Ovary (tissue), 9 donors: ENCODE results near the gene PDLIM3. TPM values are rescaled to one million over a fixed set of nuclear protein-coding genes. Genes with fewer than 3 reads are reported as not detected.

Experiments
- DNase-seq, 5 donors: peaks; one replicate each; pipeline ENCODE4 v3.0.0-alpha.2; 2019 to 2020
- H3K27ac ChIP-seq, 2 donors: fragments of 200-600 bp; one replicate each; pipeline versions ENCODE4 v1.5.1 to v1.8.0; 2019 to 2022
- H3K27me3 ChIP-seq: fragments of 200-600 bp; one replicate; pipeline ENCODE4 v1.8.0; 2022
- H3K36me3 ChIP-seq: fragments of 200-600 bp; sonication (generic); one replicate; pipeline ENCODE4 v1.5.1; 2019
- H3K4me1 ChIP-seq: one replicate; pipeline ENCODE4 v1.8.1; 2013; ENCODE audit warnings: mild to moderate bottlenecking, moderate library complexity; ENCODE audit not compliant: insufficient read depth
- H3K4me3 ChIP-seq: fragments of 200-600 bp; sonication (generic); one replicate; pipeline ENCODE4 v1.5.1; 2017
- H3K9me3 ChIP-seq, 2 donors: fragments of 200-600 bp in 1 of 2; sonication (generic) in 1 of 2; one replicate each; pipeline versions ENCODE4 v1.5.1 to v1.8.1; 2013 to 2019; ENCODE audit warnings: mild to moderate bottlenecking in 1 of 2, moderate library complexity in 1 of 2
- EP300 ChIP-seq: sonication (generic); formaldehyde crosslinking; IDR thresholded peaks from one replicate; pipeline ENCODE4 v1.6.1; 2017; ENCODE audit warnings: antibody characterized with exemption
- POLR2A ChIP-seq: fragments of 450-650 bp; IDR thresholded peaks from one replicate; pipeline ENCODE4 v1.6.1; 2017; ENCODE audit warnings: antibody characterized with exemption, mild to moderate bottlenecking, moderate library complexity
- WGBS, 3 donors: extraction: QIAGEN DNeasy Blood & Tissue Kit in 1 of 3; methylation state at CpG; one replicate each; pipeline versions ENCODE4 v1.1.5 to v1.1.7; 2013 to 2017; 5-methylcytosine and 5-hydroxymethylcytosine counted together
- intact Hi-C, 4 donors: fragments of 100-400 bp; cut with DNase I; formaldehyde crosslinking; loops; one replicate each; pipeline versions ENCODE4 v1.11.0 to v1.15.1; 2022 to 2023
- polyA plus RNA-seq, 2 donors: library from polyadenylated mRNA; stranded (reverse); fragments of 200-250 nt in 1 of 2; fragments of 350-450 nt in 1 of 2; fragmentation: Illumina TruSeq in 1 of 2; extraction: RNeasy Lipid Tissue Mini Kit (QIAGEN cat#74804) in 1 of 2; gene quantifications; one replicate each; pipeline ENCODE4 v1.2.3, GENCODE V29; 2013 to 2014
- total RNA-seq, 7 donors: library from RNA; depleted of rRNA in 2 of 7; stranded (reverse); fragments of >200 nt in 2 of 7; fragmentation: NEBNext Ultra II Directional in 3 of 7; extraction: Animal tissue kit (Norgen Biotek cat#: 25700) in 3 of 7; gene quantifications; one replicate each; pipeline versions ENCODE4 v1.1.0 to v1.2.4, GENCODE V29; 2016 to 2023
- TF ChIP-seq, protein P1 (sequence below), 3 donors: fragments of 450-650 bp in 2 of 3; fragments of 200-600 bp in 1 of 3; IDR thresholded peaks; one replicate each; pipeline versions ENCODE4 v1.5.1 to v1.8.0; 2016 to 2022; ENCODE audit warnings: antibody characterized with exemption in 3 of 3, mild to moderate bottlenecking in 1 of 3
- donor health status: DM: no; HTN: no; CAD: no; lungs with moderate emphysema.
- donor health status: DM: no; HTN: no; CAD: no.
- donor health status: Bipolar disorder and iron deficiency.
- donor health status: DM: yes; HTN: yes; CAD: no.
- donor health status: DM: no; HTN: no; CAD: no.
- donor health status: DM: yes; HTN: yes; CAD: no.

The PDLIM3 gene
- total and polyA plus RNA-seq, 9 donors, result 40.9 to 220 (median 78.7) TPM

DNA sequence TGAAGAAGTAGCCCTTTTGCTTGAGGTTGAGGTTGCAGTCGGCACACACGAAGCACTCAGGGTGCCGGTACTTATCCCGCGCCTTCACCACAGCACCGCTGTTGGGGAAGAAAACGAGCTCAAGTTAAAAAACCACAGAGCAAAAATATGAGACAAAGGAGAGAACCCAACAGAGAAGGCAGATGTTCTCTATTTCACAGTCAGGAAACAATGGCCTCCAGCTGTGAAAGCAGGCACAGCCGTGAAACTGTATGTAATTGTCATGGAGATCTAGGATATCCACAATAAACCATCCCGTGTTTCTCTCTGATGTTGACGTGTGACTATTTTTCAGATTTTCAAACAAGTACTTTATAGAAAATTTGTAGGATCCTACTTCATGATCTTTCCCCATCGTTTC, 32.9 kb downstream of the PDLIM3 start:
- no peaks in the 10 kb centered on the region for H3K36me3 ChIP-seq
- TF ChIP-seq EP300 (no peak), POLR2A (no peak)
- TF ChIP-seq, protein P1, sequence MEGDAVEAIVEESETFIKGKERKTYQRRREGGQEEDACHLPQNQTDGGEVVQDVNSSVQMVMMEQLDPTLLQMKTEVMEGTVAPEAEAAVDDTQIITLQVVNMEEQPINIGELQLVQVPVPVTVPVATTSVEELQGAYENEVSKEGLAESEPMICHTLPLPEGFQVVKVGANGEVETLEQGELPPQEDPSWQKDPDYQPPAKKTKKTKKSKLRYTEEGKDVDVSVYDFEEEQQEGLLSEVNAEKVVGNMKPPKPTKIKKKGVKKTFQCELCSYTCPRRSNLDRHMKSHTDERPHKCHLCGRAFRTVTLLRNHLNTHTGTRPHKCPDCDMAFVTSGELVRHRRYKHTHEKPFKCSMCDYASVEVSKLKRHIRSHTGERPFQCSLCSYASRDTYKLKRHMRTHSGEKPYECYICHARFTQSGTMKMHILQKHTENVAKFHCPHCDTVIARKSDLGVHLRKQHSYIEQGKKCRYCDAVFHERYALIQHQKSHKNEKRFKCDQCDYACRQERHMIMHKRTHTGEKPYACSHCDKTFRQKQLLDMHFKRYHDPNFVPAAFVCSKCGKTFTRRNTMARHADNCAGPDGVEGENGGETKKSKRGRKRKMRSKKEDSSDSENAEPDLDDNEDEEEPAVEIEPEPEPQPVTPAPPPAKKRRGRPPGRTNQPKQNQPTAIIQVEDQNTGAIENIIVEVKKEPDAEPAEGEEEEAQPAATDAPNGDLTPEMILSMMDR (IDR thresholded peaks at IDR 0.05), result no peak
- no peak for DNase-seq
- 82 to 88% (median 87%) methylated on average over 11 of the region's 11 CpGs for WGBS, 3 donors
- H3K9me3 ChIP-seq, result no peaks in the 10 kb centered on the region
- H3K4me3 ChIP-seq, result no peak overlapping the region
- H3K4me1 ChIP-seq, result peaks cover 2% of the 10 kb centered on the region
- H3K27me3 ChIP-seq, result no peaks in the 10 kb centered on the region
- H3K27ac ChIP-seq, result no peak overlapping the region
- intact Hi-C loops, result no loop called here

DNA sequence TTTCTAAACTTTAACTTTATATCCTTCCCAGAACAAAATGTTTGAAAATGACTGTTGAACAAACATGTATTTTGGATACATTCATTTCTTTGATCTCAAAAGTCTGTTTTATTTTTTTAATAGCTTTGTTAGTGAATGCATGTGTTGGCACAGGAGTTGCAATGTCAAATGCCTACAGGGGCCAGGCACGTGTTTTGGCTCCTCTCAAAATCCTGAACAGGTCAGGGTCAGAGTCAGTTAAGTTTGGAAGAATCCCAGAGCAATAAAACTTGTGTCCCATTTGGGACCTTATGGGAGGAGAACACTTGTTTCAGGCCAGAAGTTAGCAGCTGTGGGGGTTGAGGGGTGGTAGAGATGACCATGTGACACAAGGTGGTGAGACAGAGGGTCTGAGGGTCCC, 34.7 kb downstream of the PDLIM3 start:
- Histone ChIP-seq H3K4me3 (no peak overlapping the region), H3K27me3 (no peaks in the 10 kb centered on the region), H3K4me1 (peaks cover 2% of the 10 kb centered on the region), H3K27ac (no peak overlapping the region), H3K36me3 (no peaks in the 10 kb centered on the region), H3K9me3 (no peaks in the 10 kb centered on the region)
- no peak for TF ChIP-seq EP300
- TF ChIP-seq, protein P1 (IDR thresholded peaks at IDR 0.05), result no peak
- no peak for TF ChIP-seq POLR2A
- WGBS, 3 donors, result 9 to 25% (median 13%) methylated on average over 1 of the region's 1 CpG
- no peak for DNase-seq
- intact Hi-C loops, result no loop called here

DNA sequence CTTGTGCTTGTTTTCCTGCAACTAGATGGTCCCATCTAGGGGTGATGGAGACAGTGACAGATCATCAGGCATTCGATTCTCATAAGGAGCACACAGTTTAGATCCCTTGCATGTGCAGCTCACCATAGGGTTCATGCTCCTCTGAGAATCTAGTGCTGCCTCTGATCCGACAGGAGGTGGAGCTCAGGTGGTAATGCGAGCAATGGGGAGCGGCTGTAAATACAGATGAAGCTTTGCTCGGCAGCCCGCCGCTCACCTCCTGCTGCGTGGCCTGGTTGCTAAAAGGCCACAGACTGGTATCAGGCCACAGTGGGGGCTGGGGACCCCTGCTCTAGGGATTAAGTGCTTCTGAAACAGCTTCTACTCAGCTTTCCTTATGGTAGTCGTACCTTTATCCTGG, 35.3 kb downstream of the PDLIM3 start:
- DNase-seq, result no peak
- WGBS, 3 donors, result 95 to 98% (median 97%) methylated on average over 9 of the region's 9 CpGs
- intact Hi-C loops, result no loop called here
- no peak for TF ChIP-seq POLR2A
- TF ChIP-seq EP300, result no peak
- TF ChIP-seq, protein P1 (IDR thresholded peaks at IDR 0.05), result no peak
- Histone ChIP-seq H3K9me3 (no peaks in the 10 kb centered on the region), H3K36me3 (no peaks in the 10 kb centered on the region), H3K4me3 (no peak overlapping the region), H3K4me1 (peaks cover 2% of the 10 kb centered on the region), H3K27me3 (no peaks in the 10 kb centered on the region), H3K27ac (no peak overlapping the region)

DNA sequence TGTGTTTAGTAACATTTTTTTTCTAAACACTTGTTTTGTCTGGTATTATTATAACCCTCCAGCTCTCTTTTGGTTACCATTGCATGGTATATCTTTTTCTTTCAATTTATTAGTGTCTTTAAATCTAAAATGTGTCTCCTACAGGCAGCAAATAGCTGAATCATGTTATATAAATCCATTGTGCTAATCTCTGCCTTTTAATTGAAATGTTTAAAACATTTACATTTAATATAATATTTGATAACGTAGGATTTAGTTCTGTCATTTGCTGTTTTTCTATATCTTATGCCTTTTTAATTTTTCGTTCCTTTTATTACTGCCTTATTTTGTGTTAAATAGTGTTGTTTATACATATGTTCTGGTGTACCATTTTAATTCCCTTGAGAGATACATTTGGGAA, 46.7 kb downstream of the PDLIM3 start:
- H3K27me3 ChIP-seq, result no peaks in the 10 kb centered on the region
- no peak for DNase-seq
- WGBS, 3 donors, result 94 to 95% (median 94%) methylated on average over 2 of the region's 2 CpGs
- H3K36me3 ChIP-seq, result no peaks in the 10 kb centered on the region
- intact Hi-C loops, result no loop called here
- no peak overlapping the region for H3K27ac ChIP-seq
- no peak overlapping the region for H3K4me3 ChIP-seq
- no peak for TF ChIP-seq EP300
- no peak for TF ChIP-seq POLR2A
- TF ChIP-seq, protein P1 (IDR thresholded peaks at IDR 0.05), result no peak
- no peaks in the 10 kb centered on the region for H3K4me1 ChIP-seq
- H3K9me3 ChIP-seq, result no peaks in the 10 kb centered on the region

DNA sequence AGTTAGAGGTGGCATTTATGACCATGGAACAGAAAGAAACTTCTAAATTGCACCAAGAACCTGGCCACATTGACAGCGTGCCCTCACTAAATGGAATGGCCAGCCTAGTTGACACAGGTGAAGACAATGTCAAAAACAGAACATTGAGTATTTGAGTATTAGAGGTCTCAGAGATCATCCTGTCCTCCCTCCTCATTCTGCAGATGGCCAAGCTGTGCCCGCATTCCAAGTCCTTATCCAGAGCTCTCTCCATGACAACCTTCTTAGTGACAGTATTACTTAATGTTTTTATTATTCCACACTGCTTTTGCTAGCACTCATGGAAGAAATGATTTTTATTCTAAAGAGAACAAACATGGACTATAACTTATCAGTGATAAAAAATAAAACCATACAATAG, 53.9 kb downstream of the PDLIM3 start:
- no peaks in the 10 kb centered on the region for H3K4me1 ChIP-seq
- no peak overlapping the region for H3K4me3 ChIP-seq
- H3K27ac ChIP-seq, result no peak overlapping the region
- WGBS, 3 donors, result 88 to 94% (median 91%) methylated on average over 2 of the region's 2 CpGs
- intact Hi-C loops, result no loop called here
- no peak for TF ChIP-seq POLR2A
- TF ChIP-seq EP300, result no peak
- TF ChIP-seq, protein P1 (IDR thresholded peaks at IDR 0.05), result no peak
- no peak for DNase-seq
- no peaks in the 10 kb centered on the region for H3K27me3 ChIP-seq
- no peaks in the 10 kb centered on the region for H3K9me3 ChIP-seq
- no peaks in the 10 kb centered on the region for H3K36me3 ChIP-seq
